HCT116 (cell line): ENCODE data around the gene LDB2.

Source experiments
- CEBPB ChIP-seq: IDR thresholded peaks from 2 replicates; pipeline ENCODE4 v1.6.1; 2012; ENCODE audit warnings: low read depth
- EZH2 ChIP-seq: fragments of 200-600 bp; sonication (generic); IDR thresholded peaks from 2 replicates; pipeline ENCODE4 v1.6.1; 2017; ENCODE audit warnings: antibody characterized with exemption, mixed run types
- EZH2phosphoT487 ChIP-seq: fragments of 200-600 bp; IDR thresholded peaks from 2 replicates; pipeline ENCODE4 v1.6.1; 2018; ENCODE audit warnings: antibody characterized with exemption, borderline replicate concordance
- JUND ChIP-seq: IDR thresholded peaks from 2 replicates; pipeline ENCODE4 v1.6.1; 2012
- POLR2A ChIP-seq: IDR thresholded peaks from 2 replicates; pipeline ENCODE4 v1.7.0; 2011; ENCODE audit warnings: borderline replicate concordance; ENCODE audit not compliant: insufficient read depth, insufficient read length; ENCODE audit errors: extremely low read depth
- POLR2AphosphoS5 ChIP-seq: IDR thresholded peaks from 2 replicates; pipeline ENCODE4 v1.6.1; 2011; ENCODE audit warnings: mild to moderate bottlenecking, low read depth, low read length, moderate library complexity
- RAD21 ChIP-seq: IDR thresholded peaks from 2 replicates; pipeline ENCODE4 v1.6.1; 2012; ENCODE audit warnings: low read depth, mild to moderate bottlenecking
- SIN3A ChIP-seq: IDR thresholded peaks from 2 replicates; pipeline ENCODE4 v1.6.1; 2012; ENCODE audit warnings: low read depth
- SRF ChIP-seq: IDR thresholded peaks from 2 replicates; pipeline ENCODE4 v1.6.1; 2012; ENCODE audit warnings: low read depth
- TCF7L2 ChIP-seq: IDR thresholded peaks from 2 replicates; pipeline ENCODE4 v1.7.0; 2011; ENCODE audit warnings: borderline replicate concordance, inconsistent platforms; ENCODE audit not compliant: insufficient read depth, insufficient read length; ENCODE audit errors: extremely low read depth
- ZNF274 ChIP-seq: fragments of 200-500 bp; sonication (Bioruptor generic); IDR thresholded peaks from 2 replicates; pipeline ENCODE4 v1.6.1; 2014; ENCODE audit warnings: mild to moderate bottlenecking, low read depth, low read length, inconsistent platforms
- TF ChIP-seq, protein P1 (sequence below), 3 experiments: fragments of 200-600 bp in 1 of 3; sonication (generic) in 1 of 3; IDR thresholded peaks in 2 of 3; conservative IDR thresholded peaks in 1 of 3; 2 replicates each; pipeline ENCODE4 v1.5.1; 2012 to 2017; ENCODE audit warnings: low read depth in 2 of 3, low read length in 2 of 3, antibody characterized with exemption in 1 of 3, borderline replicate concordance in 1 of 3, control low read depth in 1 of 3, mild to moderate bottlenecking in 1 of 3, mixed read lengths in 1 of 3, mixed run types in 1 of 3, moderate library complexity in 1 of 3; ENCODE audit not compliant: insufficient read depth in 1 of 3
- TF ChIP-seq, protein P2 (sequence below): IDR thresholded peaks from 2 replicates; pipeline ENCODE4 v1.6.1; 2012

DNA sequence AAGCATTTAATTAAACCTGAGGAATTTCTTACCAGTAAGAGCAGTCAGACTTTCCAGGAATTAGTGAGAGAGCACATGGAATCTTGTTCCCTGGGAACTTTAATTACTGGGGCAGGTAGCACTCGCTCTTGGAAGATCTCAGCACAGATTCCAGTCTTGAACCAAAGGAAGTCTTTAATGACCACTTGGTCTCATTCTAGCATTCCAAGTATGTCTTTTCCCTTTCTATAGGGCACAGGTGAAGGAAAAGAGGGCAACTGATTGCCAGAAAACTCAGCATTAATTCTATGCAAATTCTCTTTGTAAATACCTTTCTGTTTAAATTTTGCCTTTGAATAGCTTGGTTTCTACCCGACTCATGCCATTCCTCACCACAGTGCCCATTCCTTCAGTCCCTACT, 236.6 kb downstream of the LDB2 start:
- TF ChIP-seq, protein P1, sequence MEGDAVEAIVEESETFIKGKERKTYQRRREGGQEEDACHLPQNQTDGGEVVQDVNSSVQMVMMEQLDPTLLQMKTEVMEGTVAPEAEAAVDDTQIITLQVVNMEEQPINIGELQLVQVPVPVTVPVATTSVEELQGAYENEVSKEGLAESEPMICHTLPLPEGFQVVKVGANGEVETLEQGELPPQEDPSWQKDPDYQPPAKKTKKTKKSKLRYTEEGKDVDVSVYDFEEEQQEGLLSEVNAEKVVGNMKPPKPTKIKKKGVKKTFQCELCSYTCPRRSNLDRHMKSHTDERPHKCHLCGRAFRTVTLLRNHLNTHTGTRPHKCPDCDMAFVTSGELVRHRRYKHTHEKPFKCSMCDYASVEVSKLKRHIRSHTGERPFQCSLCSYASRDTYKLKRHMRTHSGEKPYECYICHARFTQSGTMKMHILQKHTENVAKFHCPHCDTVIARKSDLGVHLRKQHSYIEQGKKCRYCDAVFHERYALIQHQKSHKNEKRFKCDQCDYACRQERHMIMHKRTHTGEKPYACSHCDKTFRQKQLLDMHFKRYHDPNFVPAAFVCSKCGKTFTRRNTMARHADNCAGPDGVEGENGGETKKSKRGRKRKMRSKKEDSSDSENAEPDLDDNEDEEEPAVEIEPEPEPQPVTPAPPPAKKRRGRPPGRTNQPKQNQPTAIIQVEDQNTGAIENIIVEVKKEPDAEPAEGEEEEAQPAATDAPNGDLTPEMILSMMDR (IDR thresholded peaks at IDR 0.05 in 2 of 3, conservative IDR thresholded peaks at IDR 0.05 in 1 of 3; ENCODE audit: borderline replicate concordance in 1 of 3, insufficient read depth in 1 of 3, low read depth in 2 of 3, low read length in 2 of 3) = no peak
- no peak for TF ChIP-seq POLR2A
- TF ChIP-seq, protein P2, sequence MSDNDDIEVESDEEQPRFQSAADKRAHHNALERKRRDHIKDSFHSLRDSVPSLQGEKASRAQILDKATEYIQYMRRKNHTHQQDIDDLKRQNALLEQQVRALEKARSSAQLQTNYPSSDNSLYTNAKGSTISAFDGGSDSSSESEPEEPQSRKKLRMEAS = no peak
- TF ChIP-seq JUND = no peak
- no peak for TF ChIP-seq POLR2AphosphoS5
- TF ChIP-seq SIN3A = no peak
- TF ChIP-seq EZH2 = no peak
- TF ChIP-seq TCF7L2 = no peak
- TF ChIP-seq CEBPB = no peak
- no peak for TF ChIP-seq EZH2phosphoT487
- no peak for TF ChIP-seq SRF
- no peak for TF ChIP-seq RAD21
- TF ChIP-seq ZNF274 = no peak
